ENCODE measurements around the gene ATP11C.

ATP11C gene

DNA sequence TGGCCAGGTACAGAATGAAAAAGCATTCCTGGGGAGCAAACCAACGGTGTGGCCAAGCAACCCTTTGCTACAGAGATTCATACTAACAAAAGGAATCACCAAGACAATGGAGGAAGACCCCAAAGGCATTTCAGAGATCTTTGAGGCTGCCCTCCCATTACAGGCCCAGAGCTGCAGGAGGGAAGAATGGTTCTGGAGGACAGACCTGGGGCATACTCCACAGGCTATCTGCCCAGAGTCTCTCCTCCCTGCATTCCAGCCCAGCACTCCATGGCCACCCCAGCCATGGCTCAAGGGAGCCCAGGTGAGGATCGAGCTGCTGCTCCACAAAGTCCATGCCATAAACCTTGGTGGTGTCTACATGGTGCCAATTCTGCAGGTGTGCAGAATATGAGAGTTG, 81.9 kb downstream of the ATP11C start:
- no peak overlapping the region for H3K4me2 ChIP-seq (ENCODE audit: insufficient read depth, low read length)
- DNase-seq, result no peak
- H3K27ac ChIP-seq (ENCODE audit: low read length), result no peak overlapping the region
- no peak overlapping the region for H3K4me3 ChIP-seq (ENCODE audit: low read depth in 1 of 2, low read length in 2 of 2)
- no peaks in the 10 kb centered on the region for H3K79me2 ChIP-seq (ENCODE audit: insufficient read depth, low read length)
- no peak overlapping the region for H2AFZ ChIP-seq (ENCODE audit: low read depth, low read length)
- TF ChIP-seq EZH2 (IDR thresholded peaks at IDR 0.05; ENCODE audit: borderline replicate concordance, low read depth, low read length, severe bottlenecking), result no peak
- TF ChIP-seq, protein P1, sequence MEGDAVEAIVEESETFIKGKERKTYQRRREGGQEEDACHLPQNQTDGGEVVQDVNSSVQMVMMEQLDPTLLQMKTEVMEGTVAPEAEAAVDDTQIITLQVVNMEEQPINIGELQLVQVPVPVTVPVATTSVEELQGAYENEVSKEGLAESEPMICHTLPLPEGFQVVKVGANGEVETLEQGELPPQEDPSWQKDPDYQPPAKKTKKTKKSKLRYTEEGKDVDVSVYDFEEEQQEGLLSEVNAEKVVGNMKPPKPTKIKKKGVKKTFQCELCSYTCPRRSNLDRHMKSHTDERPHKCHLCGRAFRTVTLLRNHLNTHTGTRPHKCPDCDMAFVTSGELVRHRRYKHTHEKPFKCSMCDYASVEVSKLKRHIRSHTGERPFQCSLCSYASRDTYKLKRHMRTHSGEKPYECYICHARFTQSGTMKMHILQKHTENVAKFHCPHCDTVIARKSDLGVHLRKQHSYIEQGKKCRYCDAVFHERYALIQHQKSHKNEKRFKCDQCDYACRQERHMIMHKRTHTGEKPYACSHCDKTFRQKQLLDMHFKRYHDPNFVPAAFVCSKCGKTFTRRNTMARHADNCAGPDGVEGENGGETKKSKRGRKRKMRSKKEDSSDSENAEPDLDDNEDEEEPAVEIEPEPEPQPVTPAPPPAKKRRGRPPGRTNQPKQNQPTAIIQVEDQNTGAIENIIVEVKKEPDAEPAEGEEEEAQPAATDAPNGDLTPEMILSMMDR (IDR thresholded peaks at IDR 0.05; ENCODE audit: borderline replicate concordance, extremely low read depth, low read length, poor library complexity, severe bottlenecking), result no peak
- H3K9me3 ChIP-seq (ENCODE audit: insufficient read depth, low read length, severe bottlenecking), result no peaks in the 10 kb centered on the region
- no peaks in the 10 kb centered on the region for H3K27me3 ChIP-seq (ENCODE audit: insufficient read depth, low read length, poor library complexity)
- H3K4me1 ChIP-seq (ENCODE audit: insufficient read depth, low read length), result no peaks in the 10 kb centered on the region
- H3K9ac ChIP-seq (ENCODE audit: low read depth, low read length), result no peak overlapping the region
- H4K20me1 ChIP-seq (ENCODE audit: insufficient read depth, low read length), result no peaks in the 10 kb centered on the region
- no peaks in the 10 kb centered on the region for H3K36me3 ChIP-seq (ENCODE audit: insufficient read depth, low read length)
- ATAC-seq (ENCODE audit: insufficient read depth, low read depth), result no peak

DNA sequence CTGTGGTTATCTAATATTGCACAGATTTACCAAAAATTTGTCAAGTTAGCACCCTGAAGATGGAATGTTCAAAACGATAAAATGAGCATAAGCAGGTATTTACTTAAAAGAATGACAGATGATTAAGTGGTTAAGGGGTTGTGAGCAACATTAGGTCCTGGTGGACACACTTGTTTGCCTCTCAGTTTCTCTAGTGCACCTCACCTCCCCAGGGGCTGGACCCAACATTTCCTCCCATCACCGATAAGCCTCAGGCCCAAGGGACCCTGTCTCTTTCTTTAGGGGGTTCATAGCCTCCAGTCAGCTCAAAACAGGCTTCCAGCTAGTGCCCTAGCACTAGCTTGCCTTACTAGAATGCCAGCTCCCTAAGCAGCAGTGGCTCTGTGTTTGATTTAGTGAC, 88.0 kb downstream of the ATP11C start:
- Histone ChIP-seq H3K27ac (ENCODE audit: low read length) (no peak overlapping the region), H3K4me3 (ENCODE audit: low read depth in 1 of 2, low read length in 2 of 2) (no peak overlapping the region), H3K27me3 (ENCODE audit: insufficient read depth, low read length, poor library complexity) (no peaks in the 10 kb centered on the region), H3K79me2 (ENCODE audit: insufficient read depth, low read length) (no peaks in the 10 kb centered on the region), H2AFZ (ENCODE audit: low read depth, low read length) (no peak overlapping the region), H4K20me1 (ENCODE audit: insufficient read depth, low read length) (no peaks in the 10 kb centered on the region), H3K4me1 (ENCODE audit: insufficient read depth, low read length) (no peaks in the 10 kb centered on the region), H3K4me2 (ENCODE audit: insufficient read depth, low read length) (no peak overlapping the region), H3K9me3 (ENCODE audit: insufficient read depth, low read length, severe bottlenecking) (no peaks in the 10 kb centered on the region), H3K9ac (ENCODE audit: low read depth, low read length) (no peak overlapping the region), H3K36me3 (ENCODE audit: insufficient read depth, low read length) (no peaks in the 10 kb centered on the region; the same call in 1 of the 2 replicates)
- TF ChIP-seq EZH2 (IDR thresholded peaks at IDR 0.05; ENCODE audit: borderline replicate concordance, low read depth, low read length, severe bottlenecking), result no peak
- TF ChIP-seq, protein P1 (IDR thresholded peaks at IDR 0.05; ENCODE audit: borderline replicate concordance, extremely low read depth, low read length, poor library complexity, severe bottlenecking), result no peak
- ATAC-seq (ENCODE audit: insufficient read depth, low read depth) (no peak), DNase-seq (no peak)

GRCh38 chrX:139844163-139844562, 88.7 kb downstream of the ATP11C start:
- no peak for DNase-seq
- no peak overlapping the region for H3K9ac ChIP-seq (ENCODE audit: low read depth, low read length)
- H3K27ac ChIP-seq (ENCODE audit: low read length), result no peak overlapping the region
- TF ChIP-seq EZH2 (IDR thresholded peaks at IDR 0.05; ENCODE audit: borderline replicate concordance, low read depth, low read length, severe bottlenecking), result no peak
- TF ChIP-seq, protein P1 (IDR thresholded peaks at IDR 0.05; ENCODE audit: borderline replicate concordance, extremely low read depth, low read length, poor library complexity, severe bottlenecking), result no peak
- H4K20me1 ChIP-seq (ENCODE audit: insufficient read depth, low read length), result no peaks in the 10 kb centered on the region
- no peak for ATAC-seq (ENCODE audit: insufficient read depth, low read depth)
- no peaks in the 10 kb centered on the region for H3K27me3 ChIP-seq (ENCODE audit: insufficient read depth, low read length, poor library complexity)
- no peaks in the 10 kb centered on the region for H3K4me1 ChIP-seq (ENCODE audit: insufficient read depth, low read length)
- H2AFZ ChIP-seq (ENCODE audit: low read depth, low read length), result no peak overlapping the region
- no peaks in the 10 kb centered on the region for H3K9me3 ChIP-seq (ENCODE audit: insufficient read depth, low read length, severe bottlenecking)
- H3K79me2 ChIP-seq (ENCODE audit: insufficient read depth, low read length), result no peaks in the 10 kb centered on the region
- no peak overlapping the region for H3K4me3 ChIP-seq (ENCODE audit: low read depth in 1 of 2, low read length in 2 of 2)
- H3K4me2 ChIP-seq (ENCODE audit: insufficient read depth, low read length), result no peak overlapping the region
- no peaks in the 10 kb centered on the region; the same call in 1 of the 2 replicates for H3K36me3 ChIP-seq (ENCODE audit: insufficient read depth, low read length)

Measured in DND-41 (cell line).